Ovary (tissue), 3 donors: ENCODE data around the gene OR8B2.

Experiments used
- POLR2A ChIP-seq: fragments of 450-650 bp; IDR thresholded peaks from one replicate; pipeline ENCODE4 v1.6.1; 2017; ENCODE audit warnings: antibody characterized with exemption, mild to moderate bottlenecking, moderate library complexity
- TF ChIP-seq, protein P1 (sequence below), 3 donors: fragments of 450-650 bp in 2 of 3; fragments of 200-600 bp in 1 of 3; IDR thresholded peaks; one replicate each; pipeline versions ENCODE4 v1.5.1 to v1.8.0; 2016 to 2022; ENCODE audit warnings: antibody characterized with exemption in 3 of 3, mild to moderate bottlenecking in 1 of 3
- donor health status: DM: no; HTN: no; CAD: no.

DNA sequence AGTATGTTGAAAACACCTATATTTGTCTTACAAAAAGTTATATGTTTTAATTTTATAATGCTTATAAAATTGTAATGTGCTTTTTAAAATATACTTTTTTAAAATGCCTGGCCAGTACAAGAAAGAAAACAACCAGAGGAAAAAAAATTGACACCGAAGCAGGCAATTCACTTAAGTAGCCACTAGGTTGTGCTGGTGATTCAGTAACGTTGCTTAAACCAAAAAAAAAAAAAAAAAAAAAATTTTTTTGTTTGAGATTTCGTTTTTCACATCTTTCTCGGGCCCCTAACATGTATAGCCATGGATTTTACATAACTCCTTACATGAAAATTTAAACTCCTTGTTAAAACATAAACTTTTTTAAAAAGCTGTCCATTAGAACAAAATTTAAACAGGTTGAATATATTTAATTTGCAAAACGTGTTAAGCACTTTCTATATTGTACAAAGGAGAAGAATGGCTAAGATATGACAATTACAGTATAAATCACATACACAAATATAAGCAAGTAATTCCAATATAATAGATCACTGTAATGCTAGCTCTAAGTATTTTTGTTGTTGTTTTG lies 31.1 kb upstream of the OR8B2 start:
- TF ChIP-seq, protein P1, sequence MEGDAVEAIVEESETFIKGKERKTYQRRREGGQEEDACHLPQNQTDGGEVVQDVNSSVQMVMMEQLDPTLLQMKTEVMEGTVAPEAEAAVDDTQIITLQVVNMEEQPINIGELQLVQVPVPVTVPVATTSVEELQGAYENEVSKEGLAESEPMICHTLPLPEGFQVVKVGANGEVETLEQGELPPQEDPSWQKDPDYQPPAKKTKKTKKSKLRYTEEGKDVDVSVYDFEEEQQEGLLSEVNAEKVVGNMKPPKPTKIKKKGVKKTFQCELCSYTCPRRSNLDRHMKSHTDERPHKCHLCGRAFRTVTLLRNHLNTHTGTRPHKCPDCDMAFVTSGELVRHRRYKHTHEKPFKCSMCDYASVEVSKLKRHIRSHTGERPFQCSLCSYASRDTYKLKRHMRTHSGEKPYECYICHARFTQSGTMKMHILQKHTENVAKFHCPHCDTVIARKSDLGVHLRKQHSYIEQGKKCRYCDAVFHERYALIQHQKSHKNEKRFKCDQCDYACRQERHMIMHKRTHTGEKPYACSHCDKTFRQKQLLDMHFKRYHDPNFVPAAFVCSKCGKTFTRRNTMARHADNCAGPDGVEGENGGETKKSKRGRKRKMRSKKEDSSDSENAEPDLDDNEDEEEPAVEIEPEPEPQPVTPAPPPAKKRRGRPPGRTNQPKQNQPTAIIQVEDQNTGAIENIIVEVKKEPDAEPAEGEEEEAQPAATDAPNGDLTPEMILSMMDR (IDR thresholded peaks at IDR 0.05): no peak
- no peak for TF ChIP-seq POLR2A
